ENCODE results near the gene EMP2.
A peak's percentile ranks its signal among the peaks of the same experiment; 100 is the strongest.
"Not testable (repeated sequence)": the region's sequence is repeated elsewhere in the genome, so short reads cannot be mapped to it uniquely, and the experiment has no call there.

Gene EMP2

GRCh38 chr16:10521681-10522274 lies 58.6 kb downstream of the EMP2 start:
- peak in 2 of 3 donors; percentile 13 to 53 for DNase-seq (ENCODE audit: low read depth in 3 of 3)

- no peak for DNase-seq (ENCODE audit: low read depth in 3 of 3)
Measured at GRCh38 chr16:10520869-10521578, 59.4 kb downstream of the EMP2 start.

GRCh38 chr16:10519929-10520868 lies 60.2 kb downstream of the EMP2 start:
- no peak for DNase-seq (ENCODE audit: low read depth in 3 of 3)

GRCh38 chr16:10519297-10519696 lies 61.1 kb downstream of the EMP2 start:
- DNase-seq (ENCODE audit: low read depth in 3 of 3), result no peak

- DNase-seq (ENCODE audit: low read depth in 3 of 3), result no peak
Measured at GRCh38 chr16:10518479-10519041, 61.8 kb downstream of the EMP2 start.

GRCh38 chr16:10517868-10518267 lies 62.5 kb downstream of the EMP2 start:
- no peak for DNase-seq (ENCODE audit: low read depth in 3 of 3)

- peak in 1 of 3 donors; percentile 25 for DNase-seq (ENCODE audit: low read depth in 3 of 3)
Measured at GRCh38 chr16:10514369-10515055, 65.9 kb downstream of the EMP2 start.

GRCh38 chr16:10511829-10512228 lies 68.6 kb downstream of the EMP2 start:
- DNase-seq (ENCODE audit: low read depth in 3 of 3), result peak in 2 of 3 donors; percentile 10 to 17

GRCh38 chr16:10510279-10510678 lies 70.1 kb downstream of the EMP2 start:
- DNase-seq (ENCODE audit: low read depth in 3 of 3), result no peak

GRCh38 chr16:10509534-10510025 lies 70.8 kb downstream of the EMP2 start:
- DNase-seq (ENCODE audit: low read depth in 3 of 3), result peak in 2 of 3 donors; percentile 54 to 57

GRCh38 chr16:10505286-10505685 lies 75.1 kb downstream of the EMP2 start:
- not testable (repeated sequence) for DNase-seq (ENCODE audit: low read depth in 3 of 3)

GRCh38 chr16:10504404-10504885 lies 76.0 kb downstream of the EMP2 start:
- no peak for DNase-seq (ENCODE audit: low read depth in 3 of 3)

GRCh38 chr16:10502776-10503175 lies 77.6 kb downstream of the EMP2 start:
- no peak for DNase-seq (ENCODE audit: low read depth in 3 of 3)

GRCh38 chr16:10501016-10501607 lies 79.3 kb downstream of the EMP2 start:
- DNase-seq (ENCODE audit: low read depth in 3 of 3), result no peak

- no peak for DNase-seq (ENCODE audit: low read depth in 3 of 3)
Measured at GRCh38 chr16:10500582-10500981, 79.8 kb downstream of the EMP2 start.

GRCh38 chr16:10497132-10498101 lies 83.0 kb downstream of the EMP2 start:
- DNase-seq (ENCODE audit: low read depth in 3 of 3), result no peak

- no peak for DNase-seq (ENCODE audit: low read depth in 3 of 3)
Measured at GRCh38 chr16:10495031-10495345, 85.4 kb downstream of the EMP2 start.

GRCh38 chr16:10494343-10495030 lies 85.9 kb downstream of the EMP2 start:
- DNase-seq (ENCODE audit: low read depth in 3 of 3), result no peak

GRCh38 chr16:10493276-10493675 lies 87.1 kb downstream of the EMP2 start:
- DNase-seq (ENCODE audit: low read depth in 3 of 3), result no peak

Data from stimulated activated CD4-positive, alpha-beta T cell treated with anti-CD3 and anti-CD28 coated beads, TNF-alpha, amount 100 ng/mL, for 48 hours (primary cell).